ENCODE results near the gene ARIH1.
"Not testable (repeated sequence)": the region's sequence is repeated elsewhere in the genome, so short reads cannot be mapped to it uniquely, and the experiment has no call there.

Gene ARIH1

DNA sequence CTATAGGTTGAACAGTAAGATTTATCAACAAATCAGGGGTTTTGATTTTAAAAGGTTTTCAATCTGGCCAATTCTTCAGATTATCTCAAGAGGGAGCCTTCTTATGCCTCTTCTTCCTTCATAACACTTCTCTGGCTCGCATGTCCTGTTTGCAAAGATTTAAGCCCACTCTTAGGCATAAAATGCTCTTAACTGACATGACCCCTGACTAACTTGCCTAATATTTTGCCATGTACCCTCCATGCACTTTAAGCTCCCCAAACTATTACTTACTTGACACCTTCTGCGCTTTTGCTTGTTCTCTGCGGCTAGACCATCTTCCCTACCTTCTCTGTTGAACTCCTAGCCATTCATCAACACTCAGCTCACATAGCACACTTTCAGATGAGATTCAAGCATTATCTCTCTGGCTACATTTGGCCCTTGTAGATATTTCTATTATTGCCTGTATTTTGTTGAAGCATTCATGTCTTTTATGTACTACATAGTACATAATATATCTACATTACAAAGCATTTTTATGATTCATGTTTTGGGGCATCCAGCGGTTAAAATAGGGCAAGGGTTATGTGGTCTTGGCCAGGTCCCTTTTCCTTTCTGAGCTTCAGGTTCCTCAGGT, 1.0 kb upstream of the ARIH1 start:
- Histone ChIP-seq H3K36me3 (ENCODE audit: control insufficient read depth, insufficient read depth, low read length) (no peaks in the 10 kb centered on the region), H3K27me3 (ENCODE audit: control insufficient read depth, insufficient read depth, low read length) (no peaks in the 10 kb centered on the region), H3K9ac (ENCODE audit: low read length) (peak overlapping the region; percentile 100), H3K9me3 (ENCODE audit: control insufficient read depth, low read length) (no peaks in the 10 kb centered on the region), H3K4me3 (ENCODE audit: low read length) (peak overlapping the region; percentile 90), H3K4me1 (ENCODE audit: control insufficient read depth, insufficient read depth, low read length) (peaks cover 18% of the 10 kb centered on the region)

DNA sequence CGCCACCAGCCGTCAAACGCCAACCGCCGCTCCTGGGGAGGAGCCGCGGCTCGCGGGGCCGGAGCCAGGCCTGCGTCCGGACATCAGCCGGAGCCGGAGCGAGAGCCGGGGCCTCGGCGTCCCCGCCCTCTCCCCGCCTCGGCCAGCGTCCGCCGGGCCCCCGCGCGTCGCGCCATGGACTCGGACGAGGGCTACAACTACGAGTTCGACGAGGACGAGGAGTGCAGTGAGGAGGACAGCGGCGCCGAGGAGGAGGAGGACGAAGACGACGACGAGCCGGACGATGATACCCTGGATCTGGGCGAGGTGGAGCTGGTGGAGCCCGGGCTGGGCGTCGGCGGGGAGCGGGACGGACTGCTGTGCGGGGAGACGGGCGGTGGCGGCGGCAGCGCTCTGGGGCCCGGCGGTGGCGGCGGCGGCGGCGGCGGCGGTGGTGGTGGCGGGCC, 359 bp downstream of the ARIH1 start:
- Histone ChIP-seq H3K27me3 (ENCODE audit: control insufficient read depth, insufficient read depth, low read length) (no peaks in the 10 kb centered on the region), H3K4me3 (ENCODE audit: low read length) (peak overlapping the region; percentile 39), H3K9me3 (ENCODE audit: control insufficient read depth, low read length) (no peaks in the 10 kb centered on the region), H3K36me3 (ENCODE audit: control insufficient read depth, insufficient read depth, low read length) (no peaks in the 10 kb centered on the region), H3K9ac (ENCODE audit: low read length) (peak overlapping the region; percentile 100), H3K4me1 (ENCODE audit: control insufficient read depth, insufficient read depth, low read length) (peaks cover 18% of the 10 kb centered on the region)

DNA sequence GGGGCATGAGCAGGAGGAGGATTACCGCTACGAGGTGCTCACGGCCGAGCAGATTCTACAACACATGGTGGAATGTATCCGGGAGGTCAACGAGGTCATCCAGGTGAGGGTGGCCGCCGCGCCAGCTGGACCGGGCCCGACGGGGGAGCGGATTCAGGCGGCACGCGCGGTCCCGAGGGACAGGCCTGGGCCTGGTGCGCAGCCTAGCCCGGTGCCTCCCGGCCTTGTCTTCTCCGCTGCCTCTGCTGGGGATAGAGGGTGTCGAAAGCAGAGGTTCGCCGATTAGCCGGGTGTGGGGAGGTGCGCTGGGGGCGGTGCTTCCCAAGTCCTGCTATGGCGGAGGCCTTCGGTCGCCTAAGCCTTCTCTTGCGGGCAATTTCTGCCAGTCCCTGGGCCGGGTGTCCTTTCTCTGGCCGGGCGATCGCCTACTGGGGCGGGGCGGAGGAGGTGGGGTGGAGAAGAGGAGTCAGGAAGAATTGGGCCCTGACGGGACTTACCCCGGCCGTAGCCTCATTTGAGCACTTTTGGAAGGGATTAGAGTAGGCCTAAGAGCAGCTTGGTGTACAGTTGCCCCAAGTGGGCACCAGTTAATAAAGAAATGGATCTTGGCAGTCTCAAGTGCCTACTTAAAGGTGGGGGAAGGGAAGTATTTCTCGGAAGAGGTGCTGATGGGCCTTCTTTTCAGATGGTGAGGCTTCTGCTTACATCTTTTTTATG, 940 bp downstream of the ARIH1 start:
- Histone ChIP-seq H3K27me3 (ENCODE audit: control insufficient read depth, insufficient read depth, low read length) (no peaks in the 10 kb centered on the region), H3K9me3 (ENCODE audit: control insufficient read depth, low read length) (no peaks in the 10 kb centered on the region), H3K4me3 (ENCODE audit: low read length) (peak overlapping the region; percentile 39), H3K9ac (ENCODE audit: low read length) (peak overlapping the region; percentile 100), H3K4me1 (ENCODE audit: control insufficient read depth, insufficient read depth, low read length) (peaks cover 18% of the 10 kb centered on the region), H3K36me3 (ENCODE audit: control insufficient read depth, insufficient read depth, low read length) (no peaks in the 10 kb centered on the region)

DNA sequence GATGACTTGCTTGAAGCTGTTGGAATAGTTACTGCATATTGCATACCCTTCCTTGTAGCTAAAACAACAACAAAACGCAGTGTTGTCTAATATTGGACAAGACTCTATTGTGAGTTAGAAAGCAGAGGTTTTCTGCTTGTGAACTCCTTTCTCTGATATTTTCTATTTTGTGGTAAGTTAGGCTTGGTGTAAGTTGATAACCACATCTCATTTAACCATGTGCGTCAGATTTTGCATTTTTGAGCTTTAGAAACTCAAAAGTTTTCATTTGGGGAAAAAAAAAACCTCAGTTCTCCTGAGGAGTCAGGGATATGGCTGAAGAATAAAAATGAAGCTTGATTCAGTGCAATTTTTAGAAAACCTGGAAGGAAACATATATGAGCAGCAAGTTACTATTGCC, 1.5 kb downstream of the ARIH1 start:
- no peaks in the 10 kb centered on the region for H3K36me3 ChIP-seq (ENCODE audit: control insufficient read depth, insufficient read depth, low read length)
- peak overlapping the region; percentile 100 for H3K9ac ChIP-seq (ENCODE audit: low read length)
- no peaks in the 10 kb centered on the region for H3K27me3 ChIP-seq (ENCODE audit: control insufficient read depth, insufficient read depth, low read length)
- H3K4me1 ChIP-seq (ENCODE audit: control insufficient read depth, insufficient read depth, low read length), result peaks cover 18% of the 10 kb centered on the region
- peak overlapping the region; percentile 39 for H3K4me3 ChIP-seq (ENCODE audit: low read length)
- no peaks in the 10 kb centered on the region for H3K9me3 ChIP-seq (ENCODE audit: control insufficient read depth, low read length)

DNA sequence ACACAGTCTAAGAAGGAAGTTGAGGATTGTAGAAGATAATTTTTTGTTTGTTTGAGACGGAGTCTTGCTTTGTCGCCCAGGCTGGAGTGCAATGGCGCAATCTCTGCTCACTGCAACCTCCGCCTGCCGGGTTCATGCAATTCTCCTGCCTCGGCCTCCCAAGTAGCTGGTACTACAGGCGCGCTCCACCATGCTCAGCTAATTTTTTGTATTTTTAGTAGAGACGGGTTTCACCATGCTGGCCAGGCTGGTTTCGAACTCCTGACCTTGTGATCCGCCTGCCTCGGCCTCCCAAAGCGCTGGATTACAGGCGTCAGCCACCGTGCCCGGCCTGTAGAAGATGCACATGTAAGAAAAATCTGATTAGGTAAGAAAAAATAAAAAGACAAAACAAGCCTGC, 2.2 kb downstream of the ARIH1 start:
- not testable (repeated sequence) for H3K36me3 ChIP-seq (ENCODE audit: control insufficient read depth, insufficient read depth, low read length); H3K9ac ChIP-seq (ENCODE audit: low read length); H3K27me3 ChIP-seq (ENCODE audit: control insufficient read depth, insufficient read depth, low read length); H3K9me3 ChIP-seq (ENCODE audit: control insufficient read depth, low read length); H3K4me3 ChIP-seq (ENCODE audit: low read length)
- H3K4me1 ChIP-seq (ENCODE audit: control insufficient read depth, insufficient read depth, low read length), result peaks cover 18% of the 10 kb centered on the region

DNA sequence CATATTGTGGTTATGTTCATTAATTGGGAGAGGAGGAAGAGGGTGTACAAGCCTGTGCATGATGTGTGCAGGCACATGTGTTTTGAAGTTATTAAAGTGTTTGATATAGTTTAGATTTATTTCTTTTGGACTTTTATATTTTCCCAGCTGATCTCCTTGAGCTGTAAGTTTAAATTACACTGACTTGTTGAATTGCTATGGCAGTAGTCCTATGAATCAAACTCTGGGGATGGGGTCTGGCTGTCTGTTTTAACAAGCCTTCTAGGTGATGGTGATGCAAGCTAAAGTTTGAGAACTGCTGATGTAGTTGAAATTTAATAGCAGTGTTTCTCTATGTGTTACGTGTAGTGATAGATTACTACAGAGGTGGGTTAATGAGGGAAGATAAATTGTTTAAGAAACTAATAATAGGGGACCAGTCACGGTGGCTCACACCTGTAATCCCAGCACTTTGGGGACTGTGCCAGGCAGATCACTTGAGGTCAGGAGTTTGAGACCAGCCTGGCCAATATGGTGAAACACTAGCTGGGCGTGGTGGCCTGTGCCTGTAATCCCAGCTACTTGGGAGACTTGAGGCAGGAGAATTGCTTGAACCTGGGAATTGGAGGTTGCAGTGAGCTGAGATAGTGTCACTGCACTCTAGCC, 7.0 kb downstream of the ARIH1 start:
- H3K27me3 ChIP-seq (ENCODE audit: control insufficient read depth, insufficient read depth, low read length), result no peaks in the 10 kb centered on the region
- peaks cover 10% of the 10 kb centered on the region for H3K4me1 ChIP-seq (ENCODE audit: control insufficient read depth, insufficient read depth, low read length)

DNA sequence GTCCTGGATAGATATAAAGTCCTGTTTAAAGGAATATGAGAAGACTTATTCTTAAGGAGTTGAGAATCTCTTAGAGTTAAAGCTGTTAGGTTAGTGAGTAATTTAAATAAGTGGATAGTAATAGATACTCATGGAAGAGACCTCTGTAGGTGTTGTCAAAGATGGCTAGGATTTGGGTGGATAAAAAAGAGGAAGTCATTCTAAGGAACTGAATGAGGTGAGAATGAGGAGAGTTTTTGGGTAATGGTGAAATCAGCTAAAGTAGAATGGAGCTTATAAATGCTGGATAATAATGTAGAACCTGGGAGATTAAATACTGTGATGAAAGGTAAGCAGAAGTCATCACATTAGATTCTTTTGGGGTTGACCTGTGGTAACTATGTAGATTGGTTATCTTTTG, 8.1 kb downstream of the ARIH1 start:
- Histone ChIP-seq H3K9ac (ENCODE audit: low read length) (no peak overlapping the region), H3K4me3 (ENCODE audit: low read length) (no peak overlapping the region), H3K9me3 (ENCODE audit: control insufficient read depth, low read length) (no peaks in the 10 kb centered on the region), H3K36me3 (ENCODE audit: control insufficient read depth, insufficient read depth, low read length) (no peaks in the 10 kb centered on the region), H3K27me3 (ENCODE audit: control insufficient read depth, insufficient read depth, low read length) (no peaks in the 10 kb centered on the region), H3K4me1 (ENCODE audit: control insufficient read depth, insufficient read depth, low read length) (peaks cover 3% of the 10 kb centered on the region)

More for the DNA sequence above, 7.0 kb downstream of the ARIH1 start:
- Histone ChIP-seq H3K4me3 (ENCODE audit: low read length) (no peak overlapping the region), H3K9me3 (ENCODE audit: control insufficient read depth, low read length) (no peaks in the 10 kb centered on the region), H3K36me3 (ENCODE audit: control insufficient read depth, insufficient read depth, low read length) (no peaks in the 10 kb centered on the region), H3K9ac (ENCODE audit: low read length) (no peak overlapping the region)

DNA sequence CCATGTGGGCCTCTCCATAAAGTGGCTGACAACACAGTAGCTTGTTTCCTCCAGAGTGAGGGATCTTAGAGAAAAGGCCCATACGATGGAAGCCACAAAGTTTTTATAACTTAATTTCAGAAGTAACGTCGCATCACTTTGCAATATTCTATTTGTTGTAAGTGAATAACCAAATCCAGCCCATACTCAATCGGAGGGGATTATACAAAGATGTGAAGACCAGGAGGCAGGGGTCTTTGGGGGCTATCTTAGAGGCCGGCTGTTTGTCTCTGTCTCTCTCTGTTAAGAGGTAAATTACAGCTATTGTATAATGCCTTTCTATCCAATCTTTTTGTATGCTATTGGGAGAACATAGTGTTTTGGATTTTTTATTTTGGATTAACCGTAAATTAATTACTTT, 9.1 kb downstream of the ARIH1 start:
- H3K4me1 ChIP-seq (ENCODE audit: control insufficient read depth, insufficient read depth, low read length), result peaks cover 4% of the 10 kb centered on the region
- no peaks in the 10 kb centered on the region for H3K9me3 ChIP-seq (ENCODE audit: control insufficient read depth, low read length)
- H3K36me3 ChIP-seq (ENCODE audit: control insufficient read depth, insufficient read depth, low read length), result no peaks in the 10 kb centered on the region
- no peak overlapping the region for H3K9ac ChIP-seq (ENCODE audit: low read length)
- no peaks in the 10 kb centered on the region for H3K27me3 ChIP-seq (ENCODE audit: control insufficient read depth, insufficient read depth, low read length)
- H3K4me3 ChIP-seq (ENCODE audit: low read length), result no peak overlapping the region

DNA sequence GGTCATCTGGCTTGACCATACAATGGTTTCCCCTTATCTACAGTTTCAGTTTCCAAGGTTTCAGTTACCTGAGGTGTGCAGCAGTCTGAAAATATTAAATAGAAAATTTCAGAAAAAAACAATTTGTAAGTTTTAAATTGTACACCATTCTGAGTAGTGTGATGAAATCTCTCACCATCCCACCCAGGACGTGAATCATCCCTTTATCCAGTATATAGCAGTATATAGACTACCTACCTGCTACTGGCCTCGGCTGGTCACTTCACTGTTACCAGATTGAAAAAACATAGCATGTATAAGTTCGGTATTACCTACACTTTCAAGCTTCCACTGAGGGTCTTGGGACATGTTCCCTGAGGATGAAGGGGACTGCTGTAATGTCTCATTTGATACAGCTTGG, 12.0 kb downstream of the ARIH1 start:
- no peaks in the 10 kb centered on the region for H3K27me3 ChIP-seq (ENCODE audit: control insufficient read depth, insufficient read depth, low read length)
- H3K4me1 ChIP-seq (ENCODE audit: control insufficient read depth, insufficient read depth, low read length), result peaks cover 4% of the 10 kb centered on the region
- no peak overlapping the region for H3K4me3 ChIP-seq (ENCODE audit: low read length)
- H3K36me3 ChIP-seq (ENCODE audit: control insufficient read depth, insufficient read depth, low read length), result no peaks in the 10 kb centered on the region
- no peak overlapping the region for H3K9ac ChIP-seq (ENCODE audit: low read length)
- no peaks in the 10 kb centered on the region for H3K9me3 ChIP-seq (ENCODE audit: control insufficient read depth, low read length)

DNA sequence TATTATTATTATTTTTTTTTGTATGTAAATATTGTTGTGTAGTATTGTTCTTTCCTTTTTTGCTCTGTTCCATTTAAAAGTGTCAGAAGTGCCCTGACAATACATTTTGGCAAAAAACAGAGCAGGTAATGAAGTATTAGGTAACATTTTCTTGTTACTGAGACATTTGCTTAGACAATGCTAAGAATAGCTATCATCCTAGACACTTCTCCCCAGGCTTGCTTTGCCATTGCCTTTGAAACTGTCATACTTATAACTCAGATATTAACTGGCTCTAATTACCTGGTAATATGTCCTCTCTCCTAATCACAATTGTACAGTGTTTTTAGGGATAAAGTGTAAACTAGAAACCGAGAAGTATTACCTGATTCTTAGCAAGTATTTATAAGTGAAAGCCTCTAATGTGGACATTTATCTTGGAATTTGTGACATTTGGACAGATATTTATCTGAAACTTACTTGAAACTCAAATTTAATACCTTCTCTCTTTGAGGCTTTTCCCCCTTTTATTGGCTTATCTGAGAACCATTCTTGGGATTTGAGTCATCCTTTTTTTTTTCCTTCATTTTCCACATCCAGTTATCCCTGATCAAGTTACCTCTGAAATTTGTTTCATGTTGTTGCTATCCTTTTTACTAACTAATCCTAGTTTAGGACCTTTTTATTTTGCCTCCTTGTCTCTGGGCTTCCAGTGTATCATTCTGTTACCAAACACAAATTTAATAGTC, 13.1 kb downstream of the ARIH1 start:
- Histone ChIP-seq H3K4me1 (ENCODE audit: control insufficient read depth, insufficient read depth, low read length) (peaks cover 4% of the 10 kb centered on the region), H3K9me3 (ENCODE audit: control insufficient read depth, low read length) (no peaks in the 10 kb centered on the region), H3K27me3 (ENCODE audit: control insufficient read depth, insufficient read depth, low read length) (no peaks in the 10 kb centered on the region), H3K4me3 (ENCODE audit: low read length) (no peak overlapping the region), H3K36me3 (ENCODE audit: control insufficient read depth, insufficient read depth, low read length) (no peaks in the 10 kb centered on the region), H3K9ac (ENCODE audit: low read length) (no peak overlapping the region)

DNA sequence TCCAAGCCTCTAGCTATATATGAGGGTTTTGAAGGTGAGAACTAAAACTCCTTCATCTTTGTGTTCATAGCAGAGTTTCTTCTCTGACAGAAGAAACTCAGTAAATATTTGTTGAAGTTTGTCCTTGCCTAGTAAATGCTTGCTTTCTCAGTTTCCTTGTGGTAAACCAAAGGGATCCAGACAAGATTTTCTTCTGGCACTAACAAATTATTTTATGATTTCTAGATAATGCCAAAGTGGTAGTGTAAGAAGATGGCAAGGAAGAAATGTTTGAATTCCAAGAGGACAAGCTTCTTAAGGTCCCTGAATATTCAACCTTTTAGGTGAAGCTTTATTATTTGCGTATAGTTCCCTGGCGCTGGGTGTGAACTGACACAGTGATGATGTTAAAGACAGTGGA, 14.4 kb downstream of the ARIH1 start:
- no peak overlapping the region for H3K9ac ChIP-seq (ENCODE audit: low read length)
- H3K27me3 ChIP-seq (ENCODE audit: control insufficient read depth, insufficient read depth, low read length), result no peaks in the 10 kb centered on the region
- no peaks in the 10 kb centered on the region for H3K9me3 ChIP-seq (ENCODE audit: control insufficient read depth, low read length)
- H3K4me3 ChIP-seq (ENCODE audit: low read length), result no peak overlapping the region
- no peaks in the 10 kb centered on the region for H3K36me3 ChIP-seq (ENCODE audit: control insufficient read depth, insufficient read depth, low read length)
- peaks cover 4% of the 10 kb centered on the region for H3K4me1 ChIP-seq (ENCODE audit: control insufficient read depth, insufficient read depth, low read length)
